CD4-positive, alpha-beta T cell (primary cell): Measurements from ENCODE around the gene PPP1R12B. TPM values are rescaled to one million over a fixed set of nuclear protein-coding genes. Genes with fewer than 3 reads are reported as not detected.

Experiments used
- ATAC-seq: fragments of 200-7000 bp; cut with Tn5 transposase; one replicate; pipeline ENCODE4 v1.10.0; 2022; ENCODE audit warnings: mild to moderate bottlenecking; ENCODE audit not compliant: poor library complexity
- CTCF ChIA-PET: fragments of 350-600 bp; sonication (Branson Sonifier 250); formaldehyde crosslinking; loops from one replicate; lab custom pipeline; 2021; ENCODE audit warnings: antibody characterized with exemption, inconsistent platforms; lab: Charles Lee
- POLR2A ChIA-PET: fragments of 350-600 bp; sonication (Branson Sonifier 250); formaldehyde crosslinking; loops from one replicate; lab custom pipeline; 2021; ENCODE audit warnings: antibody characterized with exemption, inconsistent platforms; lab: Charles Lee
- DNase-seq, 14 experiments: peaks; one replicate each; pipeline ENCODE4 v3.0.0-alpha.2; 2013 to 2020; ENCODE audit warnings: mixed read lengths in 2 of 14
- H3K27ac ChIP-seq, 2 donors: one replicate each; pipeline versions ENCODE4 v1.5.1 to v1.7.0; 2013; ENCODE audit warnings: low read length in 2 of 2, low read depth in 1 of 2, mild to moderate bottlenecking in 1 of 2
- H3K27me3 ChIP-seq, 2 experiments: 1 replicate in 1 of 2; 2 replicates in 1 of 2; pipeline versions ENCODE4 v1.6.1 to v1.7.0; 2013; ENCODE audit warnings: low read length in 2 of 2, control low read depth in 1 of 2, mild to moderate bottlenecking in 1 of 2, moderate library complexity in 1 of 2; ENCODE audit not compliant: insufficient read depth in 2 of 2, control insufficient read depth in 1 of 2
- H3K36me3 ChIP-seq: one replicate; pipeline ENCODE4 v1.6.1; 2013; ENCODE audit warnings: low read length, control low read depth; ENCODE audit not compliant: insufficient read depth
- H3K4me1 ChIP-seq: one replicate; pipeline ENCODE4 v1.6.1; 2013; ENCODE audit warnings: low read length, control low read depth; ENCODE audit not compliant: insufficient read depth
- H3K4me3 ChIP-seq: one replicate; pipeline ENCODE4 v1.5.1; 2013; ENCODE audit warnings: mild to moderate bottlenecking, low read length, moderate library complexity
- H3K9me3 ChIP-seq, 2 experiments: 1 replicate in 1 of 2; 2 replicates in 1 of 2; pipeline versions ENCODE4 v1.6.1 to v1.7.0; 2013; ENCODE audit warnings: low read length in 2 of 2, mild to moderate bottlenecking in 2 of 2, control low read depth in 1 of 2, moderate library complexity in 1 of 2; ENCODE audit not compliant: control insufficient read depth in 1 of 2, insufficient read depth in 1 of 2
- H3K27ac Mint-ChIP-seq: one replicate; pipeline ENCODE4 v1.8.0; 2020; ENCODE audit warnings: mixed read lengths
- H3K27me3 Mint-ChIP-seq: one replicate; pipeline ENCODE4 v1.8.0; 2021; ENCODE audit warnings: mixed read lengths
- H3K36me3 Mint-ChIP-seq: one replicate; pipeline ENCODE4 v1.8.0; 2021; ENCODE audit warnings: low read depth, mixed read lengths
- H3K4me1 Mint-ChIP-seq: one replicate; pipeline ENCODE4 v1.8.0; 2021; ENCODE audit warnings: low read depth, mixed read lengths
- H3K4me3 Mint-ChIP-seq: one replicate; pipeline ENCODE4 v1.8.0; 2020; ENCODE audit warnings: mild to moderate bottlenecking, mixed read lengths
- H3K9me3 Mint-ChIP-seq: one replicate; pipeline ENCODE4 v1.8.0; 2020; ENCODE audit warnings: mixed read lengths
- intact Hi-C, 2 experiments: fragments of 100-400 bp; cut with DNase I in 1 of 2; cut with micrococcal nuclease in 1 of 2; formaldehyde crosslinking; loops; one replicate each; pipeline versions ENCODE4 v1.15.1 to v1.9.0; 2023 to 2025; cut with DNase I, micrococcal nuclease
- total RNA-seq, 174 experiments: library from RNA in 2 of 174; stranded (reverse) in 2 of 174; gene quantifications; one replicate each; pipeline ENCODE4 v1.2.3 and lab custom pipeline; 2021 to 2026
- TF ChIP-seq, protein P1 (sequence below): fragments of 200-600 bp; IDR thresholded peaks from one replicate; pipeline ENCODE4 v1.8.0; 2022; ENCODE audit warnings: antibody characterized with exemption, mild to moderate bottlenecking

PPP1R12B gene
- total RNA-seq, 2 experiments from 2014 or later, result 15.0 to 15.3 TPM

DNA sequence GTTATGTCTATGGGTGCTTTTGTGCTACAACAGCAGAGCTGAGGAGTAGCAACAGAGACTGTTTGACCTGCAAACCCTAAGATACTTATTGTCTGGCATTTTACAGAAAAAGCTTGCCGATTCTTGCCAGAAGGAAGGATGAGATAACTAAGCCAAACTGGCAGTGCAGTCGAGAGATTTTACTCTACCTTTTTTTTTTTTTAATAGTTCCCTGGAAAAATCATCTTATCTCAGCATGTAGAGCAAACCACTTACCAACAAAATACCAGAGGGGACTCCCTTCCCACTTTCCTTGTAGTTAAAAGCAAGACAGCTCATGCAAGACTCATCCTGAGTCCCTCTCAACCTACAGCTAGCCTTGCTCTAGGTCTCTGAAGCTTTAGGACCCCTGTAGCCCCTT lies 228.9 kb downstream of the PPP1R12B start:
- TF ChIP-seq, protein P1, sequence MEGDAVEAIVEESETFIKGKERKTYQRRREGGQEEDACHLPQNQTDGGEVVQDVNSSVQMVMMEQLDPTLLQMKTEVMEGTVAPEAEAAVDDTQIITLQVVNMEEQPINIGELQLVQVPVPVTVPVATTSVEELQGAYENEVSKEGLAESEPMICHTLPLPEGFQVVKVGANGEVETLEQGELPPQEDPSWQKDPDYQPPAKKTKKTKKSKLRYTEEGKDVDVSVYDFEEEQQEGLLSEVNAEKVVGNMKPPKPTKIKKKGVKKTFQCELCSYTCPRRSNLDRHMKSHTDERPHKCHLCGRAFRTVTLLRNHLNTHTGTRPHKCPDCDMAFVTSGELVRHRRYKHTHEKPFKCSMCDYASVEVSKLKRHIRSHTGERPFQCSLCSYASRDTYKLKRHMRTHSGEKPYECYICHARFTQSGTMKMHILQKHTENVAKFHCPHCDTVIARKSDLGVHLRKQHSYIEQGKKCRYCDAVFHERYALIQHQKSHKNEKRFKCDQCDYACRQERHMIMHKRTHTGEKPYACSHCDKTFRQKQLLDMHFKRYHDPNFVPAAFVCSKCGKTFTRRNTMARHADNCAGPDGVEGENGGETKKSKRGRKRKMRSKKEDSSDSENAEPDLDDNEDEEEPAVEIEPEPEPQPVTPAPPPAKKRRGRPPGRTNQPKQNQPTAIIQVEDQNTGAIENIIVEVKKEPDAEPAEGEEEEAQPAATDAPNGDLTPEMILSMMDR, result no peak
- Histone ChIP-seq H3K27ac (no peak overlapping the region), H3K9me3 (no peaks in the 10 kb centered on the region), H3K27me3 (no peaks in the 10 kb centered on the region), H3K36me3 (peaks cover 8% of the 10 kb centered on the region), H3K4me3 (no peak overlapping the region), H3K4me1 (no peaks in the 10 kb centered on the region)
- H3K27ac Mint-ChIP-seq, result no peak overlapping the region
- no peaks in the 10 kb centered on the region for H3K4me1 Mint-ChIP-seq
- peaks cover 54% of the 10 kb centered on the region for H3K36me3 Mint-ChIP-seq
- ChIA-PET POLR2A (no interaction called here), CTCF (interaction anchor here (0.7 kb wide), 1 partner anchor 52 kb away, joined by 3 read pairs; no protein-coding TSS in a partner anchor)
- ATAC-seq (no peak), DNase-seq (no peak)
- no peaks in the 10 kb centered on the region for H3K9me3 Mint-ChIP-seq
- intact Hi-C loops, result no loop called here
- H3K4me3 Mint-ChIP-seq, result no peak overlapping the region
- H3K27me3 Mint-ChIP-seq, result no peaks in the 10 kb centered on the region

DNA sequence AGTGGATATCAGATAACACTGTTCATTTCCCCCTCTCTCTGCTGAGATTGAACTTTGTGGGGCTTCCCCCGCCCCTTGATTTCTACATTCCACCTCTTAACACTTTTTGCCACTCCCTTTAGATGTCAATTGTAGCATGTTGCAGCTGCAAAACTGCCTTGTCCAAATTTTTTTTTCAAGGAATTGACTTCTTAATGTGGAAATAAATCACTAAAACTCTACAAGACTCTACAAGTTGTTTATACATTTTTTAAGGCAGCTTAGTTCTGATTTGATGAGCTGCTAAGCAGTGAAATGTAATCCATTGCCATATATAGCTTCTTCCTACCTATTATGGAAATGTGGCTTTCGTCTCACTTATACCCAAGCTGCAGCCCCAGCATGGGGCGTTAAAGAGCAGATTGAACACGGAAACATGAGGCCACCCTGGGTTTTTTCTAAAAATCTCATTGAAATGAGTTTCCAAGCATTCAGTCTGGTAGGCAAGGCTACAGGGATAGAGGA lies 229.6 kb downstream of the PPP1R12B start:
- Histone ChIP-seq H3K4me3 (no peak overlapping the region), H3K27ac (no peak overlapping the region), H3K4me1 (no peaks in the 10 kb centered on the region), H3K9me3 (no peaks in the 10 kb centered on the region), H3K27me3 (no peaks in the 10 kb centered on the region), H3K36me3 (peaks cover 8% of the 10 kb centered on the region)
- POLR2A ChIA-PET, result no interaction called here
- no peaks in the 10 kb centered on the region for H3K27me3 Mint-ChIP-seq
- peaks cover 47% of the 10 kb centered on the region for H3K36me3 Mint-ChIP-seq
- ATAC-seq (no peak), DNase-seq (no peak)
- TF ChIP-seq, protein P1, result no peak
- no peak overlapping the region for H3K4me3 Mint-ChIP-seq
- CTCF ChIA-PET, result no interaction called here
- intact Hi-C loops, result no loop called here
- no peaks in the 10 kb centered on the region for H3K4me1 Mint-ChIP-seq
- no peak overlapping the region for H3K27ac Mint-ChIP-seq
- no peaks in the 10 kb centered on the region for H3K9me3 Mint-ChIP-seq

DNA sequence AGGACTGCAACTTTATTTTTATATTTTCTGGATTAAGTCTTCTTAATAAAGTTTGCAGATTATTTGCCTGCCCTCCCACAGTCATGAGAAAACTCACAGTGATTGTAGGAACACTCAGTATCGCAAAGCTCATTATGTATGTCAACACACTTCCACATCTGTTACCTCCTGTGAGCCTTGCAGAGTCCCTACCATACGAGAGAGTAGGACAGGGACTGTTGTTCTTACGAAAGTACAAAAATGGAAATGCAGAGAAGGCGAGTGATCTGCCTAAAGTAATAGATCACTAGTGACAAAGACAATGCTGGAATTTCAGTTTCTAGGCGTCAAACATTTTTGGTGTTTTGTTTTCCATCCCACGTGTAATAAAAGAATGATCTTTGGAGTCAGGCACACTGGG lies 230.1 kb downstream of the PPP1R12B start:
- Mint-ChIP-seq H3K36me3 (peaks cover 42% of the 10 kb centered on the region), H3K4me3 (no peak overlapping the region), H3K27me3 (no peaks in the 10 kb centered on the region), H3K27ac (no peak overlapping the region), H3K9me3 (no peaks in the 10 kb centered on the region), H3K4me1 (no peaks in the 10 kb centered on the region)
- no peak overlapping the region for H3K27ac ChIP-seq
- no peaks in the 10 kb centered on the region for H3K9me3 ChIP-seq
- no peak overlapping the region for H3K4me3 ChIP-seq
- H3K36me3 ChIP-seq, result peaks cover 8% of the 10 kb centered on the region
- ATAC-seq (no peak), DNase-seq (no peak)
- no peaks in the 10 kb centered on the region for H3K4me1 ChIP-seq
- ChIA-PET POLR2A (no interaction called here), CTCF (no interaction called here)
- intact Hi-C loops, result no loop called here
- H3K27me3 ChIP-seq, result no peaks in the 10 kb centered on the region
- TF ChIP-seq, protein P1, result no peak
